Loucy (cell line): ENCODE results near the gene GOT1.

Source experiments
- H2AFZ ChIP-seq: fragments of 200-600 bp; sonication (generic); 2 replicates; pipeline ENCODE4 v1.6.0; 2016; ENCODE audit warnings: antibody characterized with exemption, mild to moderate bottlenecking, low read length, moderate library complexity
- H3F3A ChIP-seq: fragments of 200-600 bp; 2 replicates; pipeline ENCODE4 v1.6.0; 2016; ENCODE audit warnings: antibody characterized with exemption, low read depth, mild to moderate bottlenecking
- H3K27me3 ChIP-seq: fragments of 200-600 bp; sonication (generic); 2 replicates; pipeline ENCODE4 v1.6.1; 2014; ENCODE audit warnings: low read length, mild to moderate bottlenecking; ENCODE audit not compliant: insufficient read depth, poor library complexity, severe bottlenecking
- H3K36me3 ChIP-seq: fragments of 200-600 bp; sonication (generic); 2 replicates; pipeline ENCODE4 v1.6.1; 2016; ENCODE audit warnings: low read length; ENCODE audit not compliant: insufficient read depth
- H3K4me1 ChIP-seq: fragments of 200-600 bp; sonication (generic); 2 replicates; pipeline ENCODE4 v1.5.1; 2014; ENCODE audit warnings: low read length, mild to moderate bottlenecking; ENCODE audit not compliant: insufficient read depth, poor library complexity, severe bottlenecking
- H3K4me2 ChIP-seq: fragments of 200-600 bp; sonication (generic); 2 replicates; pipeline ENCODE4 v1.6.0; 2014; ENCODE audit warnings: antibody characterized with exemption, low read length, low read depth, mild to moderate bottlenecking; ENCODE audit not compliant: poor library complexity, severe bottlenecking
- H3K4me3 ChIP-seq: fragments of 200-600 bp; sonication (generic); 2 replicates; pipeline ENCODE4 v1.5.1; 2014; ENCODE audit warnings: low read length, mild to moderate bottlenecking, mixed read lengths; ENCODE audit not compliant: poor library complexity, severe bottlenecking
- H3K79me2 ChIP-seq: fragments of 200-600 bp; sonication (generic); 2 replicates; pipeline ENCODE4 v1.6.1; 2014; ENCODE audit warnings: low read length; ENCODE audit not compliant: insufficient read depth
- H3K9ac ChIP-seq: fragments of 200-600 bp; sonication (generic); 2 replicates; pipeline ENCODE4 v1.6.0; 2014; ENCODE audit warnings: mild to moderate bottlenecking, low read depth, low read length, moderate library complexity; ENCODE audit not compliant: poor library complexity, severe bottlenecking
- H3K9me2 ChIP-seq: fragments of 200-600 bp; sonication (generic); replicated peaks from 2 replicates; pipeline ENCODE4 v1.6.1; 2016; ENCODE audit warnings: low read depth, low read length, mixed read lengths
- H3K9me3 ChIP-seq: fragments of 200-600 bp; sonication (generic); 2 replicates; pipeline ENCODE4 v1.6.1; 2014; ENCODE audit warnings: mild to moderate bottlenecking, antibody characterized with exemption, low read length, low read depth; ENCODE audit not compliant: insufficient read depth
- H4K20me1 ChIP-seq: fragments of 200-600 bp; sonication (generic); 2 replicates; pipeline ENCODE4 v1.6.0; 2014; ENCODE audit warnings: antibody characterized with exemption, low read length, mild to moderate bottlenecking; ENCODE audit not compliant: insufficient read depth, poor library complexity, severe bottlenecking
- EZH2phosphoT487 ChIP-seq: fragments of 200-600 bp; IDR thresholded peaks from 2 replicates; pipeline ENCODE4 v1.6.1; 2018; ENCODE audit warnings: antibody characterized with exemption, mild to moderate bottlenecking, moderate library complexity, borderline replicate concordance
- TF ChIP-seq, protein P1 (sequence below): fragments of 200-600 bp; sonication (generic); conservative IDR thresholded peaks from 2 replicates; pipeline ENCODE4 v1.5.1; 2014; ENCODE audit warnings: mild to moderate bottlenecking, antibody characterized with exemption, low read length

GOT1 gene

GRCh38 chr10:99418910-99419624 lies 11.4 kb downstream of the GOT1 start:
- TF ChIP-seq, protein P1, sequence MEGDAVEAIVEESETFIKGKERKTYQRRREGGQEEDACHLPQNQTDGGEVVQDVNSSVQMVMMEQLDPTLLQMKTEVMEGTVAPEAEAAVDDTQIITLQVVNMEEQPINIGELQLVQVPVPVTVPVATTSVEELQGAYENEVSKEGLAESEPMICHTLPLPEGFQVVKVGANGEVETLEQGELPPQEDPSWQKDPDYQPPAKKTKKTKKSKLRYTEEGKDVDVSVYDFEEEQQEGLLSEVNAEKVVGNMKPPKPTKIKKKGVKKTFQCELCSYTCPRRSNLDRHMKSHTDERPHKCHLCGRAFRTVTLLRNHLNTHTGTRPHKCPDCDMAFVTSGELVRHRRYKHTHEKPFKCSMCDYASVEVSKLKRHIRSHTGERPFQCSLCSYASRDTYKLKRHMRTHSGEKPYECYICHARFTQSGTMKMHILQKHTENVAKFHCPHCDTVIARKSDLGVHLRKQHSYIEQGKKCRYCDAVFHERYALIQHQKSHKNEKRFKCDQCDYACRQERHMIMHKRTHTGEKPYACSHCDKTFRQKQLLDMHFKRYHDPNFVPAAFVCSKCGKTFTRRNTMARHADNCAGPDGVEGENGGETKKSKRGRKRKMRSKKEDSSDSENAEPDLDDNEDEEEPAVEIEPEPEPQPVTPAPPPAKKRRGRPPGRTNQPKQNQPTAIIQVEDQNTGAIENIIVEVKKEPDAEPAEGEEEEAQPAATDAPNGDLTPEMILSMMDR = no peak
- TF ChIP-seq EZH2phosphoT487 = no peak
- H3K79me2 ChIP-seq = peaks cover 4% of the 10 kb centered on the region; the same call in 1 of the 2 replicates

GRCh38 chr10:99412099-99412498 lies 18.3 kb downstream of the GOT1 start:
- H3K9me2 ChIP-seq = no peaks in the 10 kb centered on the region
- H3K9me3 ChIP-seq = no peaks in the 10 kb centered on the region
- TF ChIP-seq, protein P1 = no peak; the same call in 1 of the 2 replicates
- no peak for TF ChIP-seq EZH2phosphoT487
- no peaks in the 10 kb centered on the region for H3K4me1 ChIP-seq
- H3F3A ChIP-seq = no peaks in the 10 kb centered on the region
- H3K9ac ChIP-seq = no peak overlapping the region
- H3K27me3 ChIP-seq = no peaks in the 10 kb centered on the region
- H3K4me3 ChIP-seq = no peak overlapping the region
- peaks cover 2% of the 10 kb centered on the region; the same call in 1 of the 2 replicates for H3K36me3 ChIP-seq
- no peaks in the 10 kb centered on the region for H3K79me2 ChIP-seq
- no peaks in the 10 kb centered on the region for H4K20me1 ChIP-seq
- no peak overlapping the region for H3K4me2 ChIP-seq
- no peak overlapping the region for H2AFZ ChIP-seq

More at GRCh38 chr10:99418910-99419624, 11.4 kb downstream of the GOT1 start:
- Histone ChIP-seq H3K9me3 (no peaks in the 10 kb centered on the region), H3K36me3 (peaks cover 23% of the 10 kb centered on the region; the same call in 1 of the 2 replicates), H2AFZ (no peak overlapping the region), H3K27me3 (no peaks in the 10 kb centered on the region), H3K4me1 (no peaks in the 10 kb centered on the region), H3K9me2 (no peaks in the 10 kb centered on the region), H3K4me2 (no peak overlapping the region), H4K20me1 (no peaks in the 10 kb centered on the region), H3K9ac (no peak overlapping the region), H3K4me3 (no peak overlapping the region), H3F3A (no peaks in the 10 kb centered on the region)

- H3K9me3 ChIP-seq = no peaks in the 10 kb centered on the region
- no peak overlapping the region for H3K4me3 ChIP-seq
- TF ChIP-seq EZH2phosphoT487 = no peak
- no peak overlapping the region for H2AFZ ChIP-seq
- H3K4me1 ChIP-seq = no peaks in the 10 kb centered on the region
- peaks cover 6% of the 10 kb centered on the region; the same call in 1 of the 2 replicates for H3K36me3 ChIP-seq
- H3F3A ChIP-seq = no peaks in the 10 kb centered on the region
- no peaks in the 10 kb centered on the region for H3K79me2 ChIP-seq
- H4K20me1 ChIP-seq = no peaks in the 10 kb centered on the region
- no peak overlapping the region for H3K9ac ChIP-seq
- H3K4me2 ChIP-seq = no peak overlapping the region
- H3K27me3 ChIP-seq = no peaks in the 10 kb centered on the region
- no peaks in the 10 kb centered on the region for H3K9me2 ChIP-seq
Measured at GRCh38 chr10:99411546-99411945, 18.9 kb downstream of the GOT1 start.
